Sciatic nerve (tissue), 2 donors: Measurements from ENCODE around the gene HLA-A. TPM values are rescaled to one million over a fixed set of nuclear protein-coding genes. Genes with fewer than 3 reads are reported as not detected.
A peak's percentile ranks its signal among the peaks of the same experiment; 100 is the strongest.
"Not testable (repeated sequence)": the region's sequence is repeated elsewhere in the genome, so short reads cannot be mapped to it uniquely, and the experiment has no call there.

Source experiments
- ATAC-seq: fragments of 200-7000 bp; cut with Tn5 transposase; one replicate; pipeline ENCODE4 v1.9.1; 2020; ENCODE audit warnings: mild to moderate bottlenecking, moderate library complexity
- DNase-seq: peaks from one replicate; pipeline ENCODE4 v3.0.0-alpha.2; 2020; ENCODE audit warnings: low spot score
- intact Hi-C: fragments of 100-400 bp; cut with DNase I; formaldehyde crosslinking; loops from one replicate; pipeline ENCODE4 v1.14.2; 2022
- total RNA-seq: library from RNA; stranded (reverse); fragmentation: NEBNext Ultra II Directional; extraction: Animal tissue kit (Norgen Biotek cat#: 25700); gene quantifications from one replicate; pipeline ENCODE4 v1.2.1, GENCODE V29; 2021
- donor health status: DM: no; HTN: no; CAD: no.
- donor health status: DM: no; HTN: no; CAD: no.

The HLA-A gene
- total RNA-seq, 1 donor from 2014 or later = 405 TPM

- intact Hi-C loops = no loop called here
- no peak for DNase-seq
- no peak for ATAC-seq
These were observed 14.4 kb upstream of the HLA-A start for GRCh38 chr6:29927841-29928388.

GRCh38 chr6:29930047-29930446 lies 12.3 kb upstream of the HLA-A start:
- ATAC-seq, intact Hi-C loops, DNase-seq: not testable (repeated sequence)

GRCh38 chr6:29933955-29934354 lies 8.4 kb upstream of the HLA-A start:
- intact Hi-C loops = no loop called here
- DNase-seq (no peak), ATAC-seq (no peak)

GRCh38 chr6:29935273-29935955 lies 6.9 kb upstream of the HLA-A start:
- ATAC-seq (no peak), DNase-seq (no peak)
- intact Hi-C loops = no loop called here

- intact Hi-C loops = no loop called here
- ATAC-seq (no peak), DNase-seq (no peak)
These were observed 3.4 kb upstream of the HLA-A start for GRCh38 chr6:29938746-29939508.

GRCh38 chr6:29941016-29941415 lies 1.3 kb upstream of the HLA-A start:
- intact Hi-C loops = no loop called here
- DNase-seq (no peak), ATAC-seq (no peak)

GRCh38 chr6:29941471-29941870 lies 861 bp upstream of the HLA-A start:
- intact Hi-C loops = no loop called here
- no peak for DNase-seq

GRCh38 chr6:29941916-29942274 lies 437 bp upstream of the HLA-A start:
- ATAC-seq (peak; percentile 47), DNase-seq (no peak)
- intact Hi-C loops = no loop called here

More at GRCh38 chr6:29941471-29941870, 861 bp upstream of the HLA-A start:
- ATAC-seq = no peak

- ATAC-seq (peak; percentile 8), DNase-seq (no peak)
- intact Hi-C loops = no loop called here
These were observed 978 bp downstream of the HLA-A start for GRCh38 chr6:29943053-29943966.

- intact Hi-C loops = no loop called here
- DNase-seq = no peak
- no peak for ATAC-seq
These were observed 3.0 kb downstream of the HLA-A start for GRCh38 chr6:29945281-29945820.

GRCh38 chr6:29946223-29947076 lies 4.1 kb downstream of the HLA-A start:
- DNase-seq = no peak
- intact Hi-C loops = no loop called here
- no peak for ATAC-seq

- ATAC-seq (no peak), DNase-seq (no peak)
- intact Hi-C loops = no loop called here
These were observed 5.0 kb downstream of the HLA-A start for GRCh38 chr6:29947077-29947980.

- intact Hi-C loops = no loop called here
- ATAC-seq (no peak), DNase-seq (no peak)
These were observed 5.9 kb downstream of the HLA-A start for GRCh38 chr6:29948277-29948676.

- intact Hi-C loops = no loop called here
- DNase-seq (no peak), ATAC-seq (no peak)
These were observed 7.6 kb downstream of the HLA-A start for GRCh38 chr6:29949934-29950333.

- no peak for DNase-seq
- intact Hi-C loops = no loop called here
- ATAC-seq = no peak
These were observed 9.6 kb downstream of the HLA-A start for GRCh38 chr6:29951882-29952281.

- no peak for ATAC-seq
- no peak for DNase-seq
- intact Hi-C loops = no loop called here
These were observed 10.7 kb downstream of the HLA-A start for GRCh38 chr6:29953001-29953441.

- intact Hi-C loops = no loop called here
These were observed 11.4 kb downstream of the HLA-A start for GRCh38 chr6:29953686-29954085.

More at GRCh38 chr6:29953686-29954085, 11.4 kb downstream of the HLA-A start:
- DNase-seq (no peak), ATAC-seq (no peak)
